GM12801 (cell line): ENCODE results near the gene DIPK1A.

Experiments
- CTCF ChIP-seq: IDR thresholded peaks from one replicate; pipeline ENCODE4 v1.5.1; 2011; ENCODE audit warnings: control low read depth; ENCODE audit not compliant: insufficient read length; ENCODE audit errors: extremely low read depth

DIPK1A gene

DNA sequence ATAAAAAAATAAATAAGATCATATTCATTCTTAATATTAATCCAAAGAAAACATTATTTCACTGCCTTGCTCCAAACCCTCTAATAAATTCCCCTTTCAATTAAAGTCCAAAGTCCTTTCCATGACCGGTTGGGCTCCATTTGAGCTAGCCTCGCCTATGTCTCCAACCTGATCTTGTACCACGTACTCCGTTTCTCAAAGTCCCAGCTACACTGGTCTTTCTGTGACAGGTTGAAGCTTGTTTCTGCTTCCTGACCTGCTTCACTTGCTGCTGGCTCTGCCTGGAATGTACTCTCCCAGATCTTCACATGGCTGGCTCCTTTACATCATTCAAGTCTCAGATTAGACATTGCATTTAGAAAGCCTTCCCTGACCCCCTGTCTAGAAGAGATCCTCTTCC, 113.1 kb downstream of the DIPK1A start:
- no peak for TF ChIP-seq CTCF

DNA sequence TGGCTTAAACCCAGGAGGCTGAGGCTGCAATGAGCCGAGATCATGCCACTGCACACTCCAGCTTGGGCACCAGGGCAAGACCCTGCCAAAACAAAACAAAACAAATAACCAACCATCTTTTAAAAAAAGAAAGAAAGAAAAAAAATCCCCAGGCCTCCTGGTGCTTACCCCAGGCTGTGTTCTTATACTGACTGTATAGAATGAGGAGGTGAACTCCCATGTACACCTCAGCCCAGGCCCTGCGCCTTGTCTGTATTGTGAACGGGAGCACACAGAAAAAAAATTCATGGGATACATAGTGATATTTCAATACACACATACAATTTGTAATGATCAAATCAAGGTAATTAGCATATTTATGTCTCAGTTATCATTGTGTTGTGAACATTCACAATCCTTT, 115.4 kb downstream of the DIPK1A start:
- no peak for TF ChIP-seq CTCF

- no peak for TF ChIP-seq CTCF
These were observed 116.8 kb downstream of the DIPK1A start for GRCh38 chr1:92844439-92844838.

- TF ChIP-seq CTCF = no peak
These were observed 117.6 kb downstream of the DIPK1A start for GRCh38 chr1:92843429-92844352.

- TF ChIP-seq CTCF = no peak
These were observed 118.2 kb downstream of the DIPK1A start for GRCh38 chr1:92843046-92843423.

DNA sequence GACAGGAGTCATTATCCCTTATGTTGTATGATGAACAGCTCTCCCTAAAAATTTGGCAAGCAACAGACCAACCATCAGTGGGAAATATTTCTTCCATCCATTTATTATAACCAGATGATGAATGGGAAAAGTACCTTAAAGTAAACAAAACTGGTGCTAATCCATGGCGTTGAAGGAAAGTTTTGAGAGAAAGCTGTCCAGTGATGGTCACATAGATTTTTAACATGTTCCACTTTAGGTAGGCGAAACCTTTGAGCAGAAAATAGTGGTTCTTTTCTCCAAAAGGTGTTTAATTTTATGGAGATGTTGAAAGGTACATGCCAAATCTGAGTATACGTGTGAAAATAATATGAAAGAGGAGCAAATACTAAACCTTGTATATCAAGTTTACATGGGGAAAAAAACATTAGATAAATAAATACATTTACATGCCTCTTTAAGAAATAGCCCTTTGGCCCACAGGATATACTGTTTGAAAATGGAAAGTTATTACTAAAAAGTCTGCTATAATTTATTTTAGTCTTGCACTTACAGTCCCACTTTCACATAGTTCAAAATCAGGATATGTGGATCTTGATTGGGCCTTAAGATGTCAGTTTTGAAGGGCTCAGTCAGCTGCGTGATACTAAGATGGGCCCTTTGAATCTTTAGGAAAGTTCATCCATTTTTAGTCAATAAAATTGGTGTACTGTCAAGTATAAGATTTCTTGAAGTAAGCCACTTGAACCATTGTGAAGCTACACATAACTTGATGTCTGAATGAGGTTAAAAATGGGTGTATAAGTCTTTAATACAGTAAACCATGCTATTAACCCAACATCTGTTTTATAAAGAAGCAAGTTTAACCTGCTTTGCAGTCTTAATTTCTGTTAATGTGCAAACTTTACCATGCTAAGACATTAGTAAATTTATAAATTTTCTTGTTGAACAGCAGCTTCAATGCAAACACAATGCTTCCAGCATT, 118.9 kb downstream of the DIPK1A start:
- no peak for TF ChIP-seq CTCF

DNA sequence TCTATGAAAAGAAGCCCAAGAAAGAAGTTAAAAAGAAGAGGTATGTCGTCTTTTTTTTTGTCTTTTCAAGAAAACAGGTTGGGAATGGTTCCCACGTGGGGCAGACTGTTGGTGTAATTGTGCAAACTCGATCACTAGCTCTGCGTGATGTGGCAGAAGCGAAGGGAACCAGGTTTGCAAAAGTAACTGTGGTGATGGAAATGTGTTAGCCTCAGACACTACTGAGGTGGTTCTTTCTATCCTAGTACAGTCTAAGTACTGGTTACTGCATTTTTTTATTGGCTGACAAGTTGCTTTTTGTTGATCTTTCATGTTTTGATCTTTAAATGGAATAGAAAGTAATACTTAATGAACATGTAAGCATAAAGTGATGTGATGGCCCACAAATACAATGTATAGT, 120.7 kb downstream of the DIPK1A start:
- no peak for TF ChIP-seq CTCF
